ENCODE results near the gene ST3GAL5.

- TF ChIP-seq CTCF (IDR thresholded peaks at IDR 0.05): no peak
- no peak for TF ChIP-seq EZH2 (IDR thresholded peaks at IDR 0.05)
- TF ChIP-seq EZH2phosphoT487 (IDR thresholded peaks at IDR 0.05): no peak
These were observed 54.3 kb downstream of the ST3GAL5 start for GRCh38 chr2:85834466-85834865.

Data from neural progenitor cell (in vitro differentiated cells).